H1 (cell line): ENCODE data around the gene POU5F1. TPM values are rescaled to one million over a fixed set of nuclear protein-coding genes. Genes with fewer than 3 reads are reported as not detected.

Experiments
- KDM4A ChIP-seq: IDR thresholded peaks from one replicate; pipeline ENCODE4 v1.7.1; 2012; ENCODE audit warnings: low read depth, mild to moderate bottlenecking, moderate library complexity, low read length, inconsistent platforms; ENCODE audit not compliant: severe bottlenecking
- SUZ12 ChIP-seq: fragments of 200-600 bp; sonication (generic); IDR thresholded peaks from 2 replicates; pipeline ENCODE4 v1.6.1; 2012; ENCODE audit warnings: mild to moderate bottlenecking, inconsistent platforms, low read length, moderate library complexity, mixed read lengths
- polyA plus RNA-seq, 7 experiments: library from polyadenylated mRNA; depleted of rRNA in 3 of 7; stranded (reverse) in 5 of 7; unstranded in 2 of 7; fragments of >200 nt in 5 of 7; fragments of 200-250 nt in 2 of 7; gene quantifications; 1 replicate in 5 of 7; 2 replicates in 1 of 7; 4 replicates in 1 of 7; pipeline versions ENCODE4 v1.2.1 to v1.2.3, GENCODE V29; 2011 to 2013; ENCODE audit warnings: missing spikeins in 2 of 7, mixed read lengths in 2 of 7
- total RNA-seq: library from RNA; stranded (reverse); fragmentation: NEBNext Ultra II Directional; extraction: Animal tissue kit (Norgen Biotek cat#: 25700); gene quantifications from 2 replicates; pipeline ENCODE4 v1.2.1, GENCODE V29; 2021

The POU5F1 gene
- total and polyA plus RNA-seq, 2 of the 8 experiments (the other 6 are each of a cell fraction or from before 2014, with no cell fraction given), result 2,437 to 2,526 TPM

GRCh38 chr6:31163922-31164321 is 6.6 kb downstream of the POU5F1 start (continued):
- TF ChIP-seq KDM4A, result no peak
- TF ChIP-seq SUZ12, result no peak
